ENCODE data around the gene CYP4F11.
"Not testable (repeated sequence)": the region's sequence is repeated elsewhere in the genome, so short reads cannot be mapped to it uniquely, and the experiment has no call there.

CYP4F11 gene

GRCh38 chr19:15911599-15912235 lies 22.6 kb downstream of the CYP4F11 start:
- no peak for DNase-seq (ENCODE audit: low read depth)
- TF ChIP-seq CTCF (conservative IDR thresholded peaks at IDR 0.05; ENCODE audit: control insufficient read depth, insufficient read depth, low read depth, low read length) = no peak
- no peak overlapping the region for H3K4me3 ChIP-seq (ENCODE audit: control insufficient read depth, low read depth, low read length)

GRCh38 chr19:15905026-15905425 lies 29.3 kb downstream of the CYP4F11 start:
- TF ChIP-seq CTCF (conservative IDR thresholded peaks at IDR 0.05; ENCODE audit: control insufficient read depth, insufficient read depth, low read depth, low read length) = no peak

GRCh38 chr19:15902898-15903297 lies 31.4 kb downstream of the CYP4F11 start:
- not testable (repeated sequence) for H3K4me3 ChIP-seq (ENCODE audit: control insufficient read depth, low read depth, low read length); DNase-seq (ENCODE audit: low read depth)

More at GRCh38 chr19:15905026-15905425, 29.3 kb downstream of the CYP4F11 start:
- no peak overlapping the region for H3K4me3 ChIP-seq (ENCODE audit: control insufficient read depth, low read depth, low read length)
- no peak for DNase-seq (ENCODE audit: low read depth)

GRCh38 chr19:15902254-15902653 lies 32.1 kb downstream of the CYP4F11 start:
- no peak for DNase-seq (ENCODE audit: low read depth)
- TF ChIP-seq CTCF (conservative IDR thresholded peaks at IDR 0.05; ENCODE audit: control insufficient read depth, insufficient read depth, low read depth, low read length) = no peak
- H3K4me3 ChIP-seq (ENCODE audit: control insufficient read depth, low read depth, low read length) = no peak overlapping the region

GRCh38 chr19:15900504-15900903 lies 33.8 kb downstream of the CYP4F11 start:
- H3K4me3 ChIP-seq (ENCODE audit: control insufficient read depth, low read depth, low read length) = no peak overlapping the region
- no peak for DNase-seq (ENCODE audit: low read depth)
- TF ChIP-seq CTCF (conservative IDR thresholded peaks at IDR 0.05; ENCODE audit: control insufficient read depth, insufficient read depth, low read depth, low read length) = no peak

GRCh38 chr19:15900032-15900431 lies 34.3 kb downstream of the CYP4F11 start:
- not testable (repeated sequence) for DNase-seq (ENCODE audit: low read depth); H3K4me3 ChIP-seq (ENCODE audit: control insufficient read depth, low read depth, low read length)

DNA sequence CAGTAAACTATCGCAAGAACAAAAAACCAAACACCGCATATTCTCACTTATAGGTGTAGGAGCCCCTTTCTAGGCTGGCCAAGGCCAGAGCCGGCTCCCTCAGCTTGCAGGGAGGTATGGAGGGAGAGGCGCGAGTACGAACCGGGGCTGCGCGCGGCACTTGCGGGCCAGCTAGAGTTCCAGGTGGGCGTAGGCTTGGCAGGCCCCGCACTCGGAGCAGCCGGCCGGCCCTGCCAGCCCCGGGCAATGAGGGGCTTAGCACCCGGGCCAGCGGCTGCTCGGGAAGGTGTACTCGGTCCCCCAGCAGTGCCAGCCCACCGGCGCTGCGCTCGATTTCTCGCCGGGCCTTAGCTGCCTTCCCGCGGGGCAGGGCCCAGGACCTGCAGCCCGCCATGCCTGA lies 34.8 kb downstream of the CYP4F11 start:
- DNase-seq (ENCODE audit: low read depth); H3K4me3 ChIP-seq (ENCODE audit: control insufficient read depth, low read depth, low read length): not testable (repeated sequence)

GRCh38 chr19:15897738-15898276 lies 36.5 kb downstream of the CYP4F11 start, which contains the start of gene CYP4F2:
Gene CYP4F2, minus strand, starts transcription at chr19:15898074. Its CDS starts 463 bp downstream, at chr19:15897611.
- no peak for TF ChIP-seq CTCF (conservative IDR thresholded peaks at IDR 0.05; ENCODE audit: control insufficient read depth, insufficient read depth, low read depth, low read length)
- no peak within 1 kb of the TSS for H3K4me3 ChIP-seq (ENCODE audit: control insufficient read depth, low read depth, low read length)
- DNase-seq (ENCODE audit: low read depth) = no peak
